GM23248 (cell line): Measurements from ENCODE around the gene HMCN1.

Experiments
- EZH2 ChIP-seq: fragments of 200-600 bp; sonication (generic); IDR thresholded peaks from 2 replicates; pipeline ENCODE4 v1.6.1; 2018; ENCODE audit warnings: antibody characterized with exemption, mild to moderate bottlenecking; ENCODE audit not compliant: insufficient read depth, poor library complexity, severe bottlenecking
- EZH2phosphoT487 ChIP-seq: fragments of 200-600 bp; sonication (generic); IDR thresholded peaks from 2 replicates; pipeline ENCODE4 v1.6.1; 2018; ENCODE audit warnings: antibody characterized with exemption, moderate library complexity, mild to moderate bottlenecking, low read depth; ENCODE audit not compliant: insufficient read depth

GRCh38 chr1:186112280-186112679, 378.1 kb downstream of the HMCN1 start:
- no peak for TF ChIP-seq EZH2phosphoT487
- TF ChIP-seq EZH2: no peak
